CD8-positive, alpha-beta memory T cell (primary cell): ENCODE results near the gene TPRG1. TPM values are rescaled to one million over a fixed set of nuclear protein-coding genes. Genes with fewer than 3 reads are reported as not detected.
A peak's percentile ranks its signal among the peaks of the same experiment; 100 is the strongest.

Source experiments
- CTCF ChIA-PET: fragments of 350-600 bp; sonication (Branson Sonifier 250); formaldehyde crosslinking; loops from one replicate; lab custom pipeline; 2021; ENCODE audit warnings: antibody characterized with exemption; lab: Charles Lee
- POLR2A ChIA-PET: fragments of 350-600 bp; sonication (Branson Sonifier 250); formaldehyde crosslinking; loops from one replicate; lab custom pipeline; 2021; ENCODE audit warnings: antibody characterized with exemption; lab: Charles Lee
- DNase-seq, 5 donors: peaks; one replicate each; pipeline versions ENCODE4 v3.0.0 to v3.0.0-alpha.2; 2020 to 2022; ENCODE audit warnings: mixed read lengths in 1 of 5
- H3K27ac ChIP-seq: one replicate; pipeline ENCODE4 v1.7.0; 2013; ENCODE audit warnings: low read depth, mild to moderate bottlenecking, low read length, moderate library complexity
- H3K27me3 ChIP-seq: 2 replicates; pipeline ENCODE4 v1.7.0; 2013; ENCODE audit warnings: low read length, mild to moderate bottlenecking; ENCODE audit not compliant: insufficient read depth, poor library complexity, severe bottlenecking
- H3K36me3 ChIP-seq: 2 replicates; pipeline ENCODE4 v1.7.0; 2013; ENCODE audit warnings: mild to moderate bottlenecking, low read length, moderate library complexity; ENCODE audit not compliant: insufficient read depth
- H3K4me1 ChIP-seq: 2 replicates; pipeline ENCODE4 v1.7.0; 2013; ENCODE audit warnings: mild to moderate bottlenecking, low read length, moderate library complexity; ENCODE audit not compliant: insufficient read depth
- H3K4me3 ChIP-seq: 2 replicates; pipeline ENCODE4 v1.7.0; 2013; ENCODE audit warnings: mild to moderate bottlenecking, low read length
- H3K9me3 ChIP-seq: 2 replicates; pipeline ENCODE4 v1.7.0; 2013; ENCODE audit warnings: mild to moderate bottlenecking, low read length
- H3K27ac Mint-ChIP-seq, 8 donors: one replicate each; pipeline ENCODE4 v1.8.0; 2020 to 2021; ENCODE audit warnings: mixed read lengths in 8 of 8, mild to moderate bottlenecking in 6 of 8, inconsistent platforms in 3 of 8, moderate library complexity in 3 of 8
- H3K27me3 Mint-ChIP-seq, 2 donors: one replicate each; pipeline ENCODE4 v1.8.0; 2020 to 2021; ENCODE audit warnings: mixed read lengths in 2 of 2, mild to moderate bottlenecking in 1 of 2, moderate library complexity in 1 of 2
- H3K36me3 Mint-ChIP-seq, 3 donors: one replicate each; pipeline ENCODE4 v1.8.0; 2020 to 2021; ENCODE audit warnings: mixed read lengths in 3 of 3, inconsistent platforms in 1 of 3, mild to moderate bottlenecking in 1 of 3
- H3K4me1 Mint-ChIP-seq, 3 donors: one replicate each; pipeline ENCODE4 v1.8.0; 2020 to 2021; ENCODE audit warnings: mixed read lengths in 3 of 3, inconsistent platforms in 1 of 3, mild to moderate bottlenecking in 1 of 3
- H3K4me3 Mint-ChIP-seq, 7 donors: one replicate each; pipeline ENCODE4 v1.8.0; 2020 to 2021; ENCODE audit warnings: mixed read lengths in 7 of 7, mild to moderate bottlenecking in 6 of 7, moderate library complexity in 4 of 7, inconsistent platforms in 2 of 7
- H3K9me3 Mint-ChIP-seq, 5 donors: one replicate each; pipeline ENCODE4 v1.8.0; 2020 to 2022; ENCODE audit warnings: mixed read lengths in 5 of 5, mild to moderate bottlenecking in 3 of 5, moderate library complexity in 2 of 5, inconsistent platforms in 1 of 5
- polyA plus RNA-seq: library from polyadenylated mRNA; unstranded; fragments of 300-500 nt; fragmentation: Illumina TruSeq; gene quantifications from one replicate; pipeline ENCODE4 v1.2.3, GENCODE V29; 2021
- total RNA-seq, 2 experiments: library from RNA; stranded (reverse); gene quantifications; one replicate each; pipeline ENCODE4 v1.2.3, GENCODE V29; 2021

TPRG1 gene
- total and polyA plus RNA-seq, 3 experiments from 2014 or later, result 28.6 to 30.5 (median 29.6) TPM

- H3K36me3 ChIP-seq, result no peaks in the 10 kb centered on the region
- no peak overlapping the region for H3K27ac ChIP-seq
- no peaks in the 10 kb centered on the region for H3K27me3 ChIP-seq
- CTCF ChIA-PET, result no interaction called here
- H3K27me3 Mint-ChIP-seq, result peaks cover 0 to 1% of the 10 kb centered on the region in 2 donors
- H3K4me3 Mint-ChIP-seq, result no peak overlapping the region
- no peaks in the 10 kb centered on the region for H3K9me3 ChIP-seq
- H3K4me1 Mint-ChIP-seq, result no peaks in the 10 kb centered on the region
- H3K4me3 ChIP-seq, result no peak overlapping the region
- DNase-seq, result no peak
- peaks cover 0 to 4% (median 0%) of the 10 kb centered on the region in 3 donors for H3K36me3 Mint-ChIP-seq
- POLR2A ChIA-PET, result no interaction called here
- no peaks in the 10 kb centered on the region for H3K4me1 ChIP-seq
- H3K27ac Mint-ChIP-seq, result no peak overlapping the region
- no peaks in the 10 kb centered on the region for H3K9me3 Mint-ChIP-seq
Observed at GRCh38 chr3:189262746-189263145, 91.0 kb downstream of the TPRG1 start.

DNA sequence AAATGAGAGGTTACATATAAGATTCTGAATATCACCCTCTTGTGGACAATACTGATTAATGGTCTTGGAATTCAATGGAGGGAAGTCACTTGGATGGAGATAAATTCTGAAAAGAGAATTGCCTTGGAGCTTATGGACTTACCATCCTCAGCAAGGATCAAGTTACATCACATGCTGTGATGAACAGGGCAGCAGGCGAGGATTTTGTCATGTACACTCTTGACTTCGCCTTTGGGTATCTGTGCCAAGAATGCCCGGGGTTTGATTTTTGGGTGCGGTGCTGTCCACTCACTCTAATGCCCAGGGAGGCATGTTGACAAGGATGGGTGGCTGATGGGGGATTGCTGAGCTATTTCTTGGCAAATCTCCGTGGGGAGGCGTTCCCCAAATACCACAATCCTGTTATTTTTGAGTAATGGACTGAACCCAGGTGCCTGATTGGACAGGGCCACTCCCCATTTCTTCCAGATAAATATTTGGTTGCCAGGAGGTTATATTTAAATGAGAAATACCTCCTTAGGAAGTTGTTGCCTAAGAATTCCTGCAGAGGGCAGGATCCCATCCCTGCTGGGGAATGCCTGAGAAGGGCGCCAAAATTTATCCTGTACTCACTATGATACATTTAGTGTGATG lies 96.3 kb downstream of the TPRG1 start:
- CTCF ChIA-PET, result no interaction called here
- peaks cover 0 to 1% of the 10 kb centered on the region in 2 donors for H3K27me3 Mint-ChIP-seq

GRCh38 chr3:189269365-189269764 lies 97.6 kb downstream of the TPRG1 start:
- no peak overlapping the region for H3K27ac Mint-ChIP-seq
- no peak overlapping the region for H3K27ac ChIP-seq
- H3K4me1 ChIP-seq, result no peaks in the 10 kb centered on the region
- no peaks in the 10 kb centered on the region for H3K9me3 Mint-ChIP-seq
- ChIA-PET POLR2A (no interaction called here), CTCF (no interaction called here)
- H3K4me3 ChIP-seq, result no peak overlapping the region
- H3K27me3 ChIP-seq, result no peaks in the 10 kb centered on the region
- no peaks in the 10 kb centered on the region for H3K9me3 ChIP-seq
- H3K27me3 Mint-ChIP-seq, result peaks cover 0 to 1% of the 10 kb centered on the region in 2 donors
- no peak for DNase-seq
- H3K4me1 Mint-ChIP-seq, result peaks cover 4 to 12% (median 8%) of the 10 kb centered on the region in 3 donors
- H3K36me3 Mint-ChIP-seq, result no peaks in the 10 kb centered on the region
- H3K4me3 Mint-ChIP-seq, result no peak overlapping the region
- H3K36me3 ChIP-seq, result no peaks in the 10 kb centered on the region

More for the DNA sequence above, 96.3 kb downstream of the TPRG1 start:
- Histone ChIP-seq H3K27ac (no peak overlapping the region), H3K4me1 (no peaks in the 10 kb centered on the region), H3K9me3 (no peaks in the 10 kb centered on the region), H3K36me3 (no peaks in the 10 kb centered on the region), H3K4me3 (no peak overlapping the region), H3K27me3 (no peaks in the 10 kb centered on the region)
- Mint-ChIP-seq H3K36me3 (no peaks in the 10 kb centered on the region), H3K4me1 (peaks cover 4 to 6% (median 6%) of the 10 kb centered on the region in 3 donors), H3K27ac (no peak overlapping the region), H3K9me3 (no peaks in the 10 kb centered on the region), H3K4me3 (no peak overlapping the region)
- POLR2A ChIA-PET, result no interaction called here
- no peak for DNase-seq

- Mint-ChIP-seq H3K27me3 (peaks cover 0 to 1% of the 10 kb centered on the region in 2 donors), H3K9me3 (no peaks in the 10 kb centered on the region), H3K4me1 (peaks cover 4 to 12% (median 8%) of the 10 kb centered on the region in 3 donors), H3K36me3 (no peaks in the 10 kb centered on the region), H3K4me3 (no peak overlapping the region), H3K27ac (peak overlapping the region in 1 of 8 donors; percentile 44)
- ChIA-PET POLR2A (no interaction called here), CTCF (no interaction called here)
- Histone ChIP-seq H3K27me3 (no peaks in the 10 kb centered on the region), H3K36me3 (no peaks in the 10 kb centered on the region), H3K4me1 (no peaks in the 10 kb centered on the region), H3K27ac (no peak overlapping the region), H3K9me3 (no peaks in the 10 kb centered on the region), H3K4me3 (no peak overlapping the region)
- DNase-seq, result peak in 2 of 5 donors; percentile 2 to 14
Observed at GRCh38 chr3:189270248-189270832, 98.6 kb downstream of the TPRG1 start.

- DNase-seq, result peak in 2 of 5 donors; percentile 4 to 29
- peaks cover 0 to 2% (median 0%) of the 10 kb centered on the region in 3 donors for H3K36me3 Mint-ChIP-seq
- H3K27me3 Mint-ChIP-seq, result no peaks in the 10 kb centered on the region
- no peak overlapping the region for H3K27ac ChIP-seq
- peaks cover under 1% of the 10 kb centered on the region for H3K4me1 ChIP-seq
- H3K27me3 ChIP-seq, result no peaks in the 10 kb centered on the region
- no peak overlapping the region for H3K4me3 Mint-ChIP-seq
- POLR2A ChIA-PET, result no interaction called here
- H3K36me3 ChIP-seq, result no peaks in the 10 kb centered on the region
- no peaks in the 10 kb centered on the region for H3K9me3 ChIP-seq
- H3K4me3 ChIP-seq, result no peak overlapping the region
- peak overlapping the region in 3 of 8 donors; percentile 13 to 61 (median 23) for H3K27ac Mint-ChIP-seq
- H3K4me1 Mint-ChIP-seq, result peaks cover 7 to 15% (median 12%) of the 10 kb centered on the region in 3 donors
- CTCF ChIA-PET, result interaction anchor here (1.2 to 1.7 kb wide), 4 partner anchors 49 to 688 kb away, joined by 3 to 7 read pairs (median 6); no protein-coding TSS in a partner anchor
- no peaks in the 10 kb centered on the region for H3K9me3 Mint-ChIP-seq
Observed at GRCh38 chr3:189272500-189273119, 100.8 kb downstream of the TPRG1 start.

DNA sequence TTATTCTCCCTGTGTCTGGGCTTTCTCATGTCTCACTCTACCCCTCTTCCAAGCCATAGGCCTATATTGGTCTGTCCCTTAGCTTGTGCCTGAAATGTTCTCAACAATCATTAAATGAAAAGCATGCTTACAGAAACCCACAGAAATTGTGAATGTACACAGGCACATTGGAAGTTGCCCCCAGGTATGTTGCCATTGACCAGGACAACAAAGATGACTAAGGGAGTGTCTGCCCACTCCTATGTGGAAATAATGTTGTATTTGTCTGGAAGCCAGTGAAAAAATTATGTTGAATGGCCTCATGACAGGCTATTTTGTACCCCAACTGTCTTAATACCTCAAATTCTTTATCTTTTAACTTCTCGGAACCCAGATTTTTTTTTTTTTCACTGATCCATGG lies 102.0 kb downstream of the TPRG1 start:
- Mint-ChIP-seq H3K36me3 (peaks cover 0 to 4% (median 1%) of the 10 kb centered on the region in 3 donors), H3K27me3 (no peaks in the 10 kb centered on the region), H3K4me1 (peaks cover 7 to 19% (median 12%) of the 10 kb centered on the region in 3 donors), H3K9me3 (no peaks in the 10 kb centered on the region), H3K27ac (peak overlapping the region in 1 of 8 donors; percentile 76), H3K4me3 (no peak overlapping the region)
- no peaks in the 10 kb centered on the region for H3K36me3 ChIP-seq
- H3K4me1 ChIP-seq, result peaks cover 6% of the 10 kb centered on the region
- ChIA-PET POLR2A (no interaction called here), CTCF (interaction anchor here (1.4 kb wide), 1 partner anchor 687 kb away, joined by 6 read pairs; no protein-coding TSS in a partner anchor)
- no peaks in the 10 kb centered on the region for H3K9me3 ChIP-seq
- no peak overlapping the region for H3K27ac ChIP-seq
- no peak overlapping the region for H3K4me3 ChIP-seq
- DNase-seq, result no peak
- H3K27me3 ChIP-seq, result no peaks in the 10 kb centered on the region

DNA sequence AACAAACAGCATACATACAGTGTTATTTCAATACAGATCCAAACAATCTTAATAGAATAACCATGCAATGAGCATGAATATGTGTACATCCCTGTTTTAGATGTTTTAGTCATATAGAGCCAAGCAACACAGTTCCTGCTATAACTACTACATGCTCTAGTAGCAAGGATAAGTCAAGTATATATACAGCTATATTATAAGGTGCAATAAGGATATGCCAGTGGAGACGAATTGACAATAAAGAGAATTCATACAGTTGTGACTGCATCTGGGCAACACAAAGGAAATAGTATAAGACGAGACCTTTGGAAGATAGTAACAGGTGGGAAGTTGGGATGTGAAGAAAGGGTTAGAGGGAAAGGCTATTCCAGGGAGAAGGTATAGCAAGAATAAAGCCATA lies 103.4 kb downstream of the TPRG1 start:
- Histone ChIP-seq H3K27me3 (no peaks in the 10 kb centered on the region), H3K36me3 (no peaks in the 10 kb centered on the region), H3K4me1 (peaks cover 6% of the 10 kb centered on the region), H3K9me3 (no peaks in the 10 kb centered on the region), H3K27ac (no peak overlapping the region), H3K4me3 (no peak overlapping the region)
- no peaks in the 10 kb centered on the region for H3K9me3 Mint-ChIP-seq
- H3K27ac Mint-ChIP-seq, result no peak overlapping the region
- ChIA-PET CTCF (no interaction called here), POLR2A (no interaction called here)
- no peak for DNase-seq
- peaks cover 0 to 4% (median 2%) of the 10 kb centered on the region in 3 donors for H3K36me3 Mint-ChIP-seq
- H3K4me3 Mint-ChIP-seq, result no peak overlapping the region
- peaks cover 7 to 19% (median 12%) of the 10 kb centered on the region in 3 donors for H3K4me1 Mint-ChIP-seq
- no peaks in the 10 kb centered on the region for H3K27me3 Mint-ChIP-seq

- Mint-ChIP-seq H3K4me1 (peaks cover 7 to 19% (median 12%) of the 10 kb centered on the region in 3 donors), H3K27ac (no peak overlapping the region), H3K27me3 (no peaks in the 10 kb centered on the region), H3K36me3 (peaks cover 0 to 4% (median 2%) of the 10 kb centered on the region in 3 donors), H3K4me3 (no peak overlapping the region), H3K9me3 (no peaks in the 10 kb centered on the region)
- Histone ChIP-seq H3K27ac (no peak overlapping the region), H3K27me3 (no peaks in the 10 kb centered on the region), H3K36me3 (no peaks in the 10 kb centered on the region), H3K9me3 (no peaks in the 10 kb centered on the region), H3K4me1 (peaks cover 6% of the 10 kb centered on the region), H3K4me3 (no peak overlapping the region)
- ChIA-PET POLR2A (no interaction called here), CTCF (no interaction called here)
- no peak for DNase-seq
Observed at GRCh38 chr3:189275852-189276251, 104.1 kb downstream of the TPRG1 start.
